HCT116 (cell line): ENCODE data around the gene DDX10. TPM values are rescaled to one million over a fixed set of nuclear protein-coding genes. Genes with fewer than 3 reads are reported as not detected.

Experiments used
- ATAC-seq: fragments of 200-7000 bp; cut with Tn5 transposase; 2 replicates; pipeline ENCODE4 v1.9.1; 2020; ENCODE audit warnings: mild to moderate bottlenecking, moderate library complexity
- BruUV-seq: library from RNA; stranded (reverse); fragments of 400-500 nt; replicated peaks from 2 replicates; lab custom pipeline; 2021; lab: Mats Ljungman, UMichigan
- CTCF ChIA-PET: fragments of 300-600 bp; sonication (Branson Sonifier 250); formaldehyde crosslinking; loops from one replicate; lab custom pipeline; 2021; ENCODE audit warnings: antibody characterized with exemption; lab: Charles Lee
- POLR2A ChIA-PET: fragments of 300-600, 350-600 bp; sonication (Branson Sonifier 250); formaldehyde crosslinking; loops from one replicate; lab custom pipeline; 2021; ENCODE audit warnings: antibody characterized with exemption; lab: Charles Lee
- RAD21 ChIA-PET, 2 experiments: fragments of 300-600 bp; sonication (Branson Sonifier 250); formaldehyde crosslinking; loops; one replicate each; lab custom pipeline; 2023; ENCODE audit warnings: low total read pairs in 2 of 2; ENCODE audit not compliant: uncharacterized antibody in 2 of 2, unreplicated experiment in 2 of 2, low non-redundant PET in 1 of 2; lab: Charles Lee
- DNase-seq: peaks from one replicate; pipeline ENCODE4 v3.0.0-alpha.2; 2010; ENCODE audit warnings: low read depth, low spot score
- H2AFZ ChIP-seq: fragments of 200-600 bp; shearing (Covaris generic), sonication (generic); 2 replicates; pipeline ENCODE4 v1.6.1; 2017; ENCODE audit warnings: low read depth, mixed run types, mixed read lengths, antibody characterized with exemption, low read length; ENCODE audit not compliant: poor library complexity, severe bottlenecking
- H3K27ac ChIP-seq: 2 replicates; pipeline ENCODE4 v1.5.1; 2012; ENCODE audit warnings: low read depth, low read length
- H3K27me3 ChIP-seq: fragments of 200-600 bp; sonication (generic); 2 replicates; pipeline ENCODE4 v1.6.1; 2016; ENCODE audit warnings: mixed run types, low read length, mixed read lengths; ENCODE audit not compliant: insufficient read depth
- H3K36me3 ChIP-seq, 2 experiments: fragments of 200-500 bp in 1 of 2; fragments of 200-600 bp in 1 of 2; sonication (Bioruptor generic) in 1 of 2; sonication (generic) in 1 of 2; 2 replicates each; pipeline versions ENCODE4 v1.5.1 to v1.6.1; 2014 to 2016; ENCODE audit warnings: low read length in 2 of 2, inconsistent platforms in 1 of 2, mixed read lengths in 1 of 2, mixed run types in 1 of 2; ENCODE audit not compliant: insufficient read depth in 2 of 2, control insufficient read depth in 1 of 2
- H3K4me1 ChIP-seq, 2 experiments: fragments of 200-600 bp in 1 of 2; sonication (generic) in 1 of 2; 2 replicates each; pipeline versions ENCODE4 v1.5.1 to v1.6.1; 2012 to 2017; ENCODE audit warnings: low read length in 2 of 2, inconsistent platforms in 1 of 2, mild to moderate bottlenecking in 1 of 2, mixed read lengths in 1 of 2, mixed run types in 1 of 2, moderate library complexity in 1 of 2; ENCODE audit not compliant: insufficient read depth in 2 of 2, control insufficient read depth in 1 of 2
- H3K4me2 ChIP-seq: fragments of 200-600 bp; sonication (generic); 2 replicates; pipeline ENCODE4 v1.6.1; 2017; ENCODE audit warnings: mixed run types, low read length, mixed read lengths
- H3K4me3 ChIP-seq, 2 experiments: fragments of 200-600 bp in 1 of 2; sonication (generic) in 1 of 2; replicated peaks in 1 of 2; 2 replicates each; pipeline ENCODE4 v1.5.1; 2011 to 2016; ENCODE audit warnings: low read length in 2 of 2, control low read depth in 1 of 2, low read depth in 1 of 2, mild to moderate bottlenecking in 1 of 2, mixed read lengths in 1 of 2, mixed run types in 1 of 2
- H3K79me2 ChIP-seq: fragments of 200-600 bp; sonication (generic); 2 replicates; pipeline ENCODE4 v1.6.1; 2017; ENCODE audit warnings: mild to moderate bottlenecking, mixed run types, low read length, moderate library complexity, mixed read lengths; ENCODE audit not compliant: insufficient read depth
- H3K9ac ChIP-seq: fragments of 200-600 bp; sonication (generic); 2 replicates; pipeline ENCODE4 v1.6.1; 2016; ENCODE audit warnings: low read length, mixed read lengths
- H3K9me2 ChIP-seq: fragments of 200-600 bp; sonication (generic), shearing (Covaris generic); 2 replicates; pipeline ENCODE4 v1.6.1; 2017; ENCODE audit warnings: mixed run types, mild to moderate bottlenecking, moderate library complexity; ENCODE audit not compliant: insufficient read depth
- H3K9me3 ChIP-seq, 2 experiments: fragments of 200-500 bp in 1 of 2; fragments of 200-600 bp in 1 of 2; sonication (Bioruptor generic) in 1 of 2; sonication (generic) in 1 of 2; 2 replicates each; pipeline ENCODE4 v1.6.1; 2014 to 2017; ENCODE audit warnings: low read length in 2 of 2, mixed read lengths in 2 of 2, inconsistent platforms in 1 of 2, low read depth in 1 of 2, mild to moderate bottlenecking in 1 of 2, mixed run types in 1 of 2, moderate library complexity in 1 of 2; ENCODE audit not compliant: control insufficient read depth in 1 of 2, insufficient read depth in 1 of 2
- H4K20me1 ChIP-seq: fragments of 200-600 bp; sonication (generic), shearing (Covaris generic); 2 replicates; pipeline ENCODE4 v1.6.1; 2017; ENCODE audit warnings: mixed run types, mild to moderate bottlenecking, moderate library complexity; ENCODE audit not compliant: insufficient read depth
- ATF3 ChIP-seq: IDR thresholded peaks from 2 replicates; pipeline ENCODE4 v1.6.1; 2012
- CBX3 ChIP-seq: IDR thresholded peaks from 2 replicates; pipeline ENCODE4 v1.6.1; 2012; ENCODE audit warnings: low read depth
- CEBPB ChIP-seq: IDR thresholded peaks from 2 replicates; pipeline ENCODE4 v1.6.1; 2012; ENCODE audit warnings: low read depth
- CTCF ChIP-seq, 3 experiments: fragments of 200-600 bp in 1 of 3; sonication (generic) in 1 of 3; IDR thresholded peaks in 2 of 3; conservative IDR thresholded peaks in 1 of 3; 2 replicates each; pipeline ENCODE4 v1.5.1; 2012 to 2017; ENCODE audit warnings: low read depth in 2 of 3, low read length in 2 of 3, antibody characterized with exemption in 1 of 3, borderline replicate concordance in 1 of 3, control low read depth in 1 of 3, mild to moderate bottlenecking in 1 of 3, mixed read lengths in 1 of 3, mixed run types in 1 of 3, moderate library complexity in 1 of 3; ENCODE audit not compliant: insufficient read depth in 1 of 3
- ELF1 ChIP-seq: IDR thresholded peaks from 2 replicates; pipeline ENCODE4 v1.6.1; 2012; ENCODE audit warnings: low read depth, borderline replicate concordance
- EZH2 ChIP-seq: fragments of 200-600 bp; sonication (generic); IDR thresholded peaks from 2 replicates; pipeline ENCODE4 v1.6.1; 2017; ENCODE audit warnings: antibody characterized with exemption, mixed run types
- EZH2phosphoT487 ChIP-seq: fragments of 200-600 bp; IDR thresholded peaks from 2 replicates; pipeline ENCODE4 v1.6.1; 2018; ENCODE audit warnings: antibody characterized with exemption, borderline replicate concordance
- FOSL1 ChIP-seq: IDR thresholded peaks from 2 replicates; pipeline ENCODE4 v1.6.1; 2012; ENCODE audit warnings: low read depth
- POLR2AphosphoS5 ChIP-seq: IDR thresholded peaks from 2 replicates; pipeline ENCODE4 v1.6.1; 2011; ENCODE audit warnings: mild to moderate bottlenecking, low read depth, low read length, moderate library complexity
- RAD21 ChIP-seq: IDR thresholded peaks from 2 replicates; pipeline ENCODE4 v1.6.1; 2012; ENCODE audit warnings: low read depth, mild to moderate bottlenecking
- REST ChIP-seq: IDR thresholded peaks from 2 replicates; pipeline ENCODE4 v1.6.1; 2012; ENCODE audit warnings: low read depth
- SIN3A ChIP-seq: IDR thresholded peaks from 2 replicates; pipeline ENCODE4 v1.6.1; 2012; ENCODE audit warnings: low read depth
- SP1 ChIP-seq: IDR thresholded peaks from 2 replicates; pipeline ENCODE4 v1.6.1; 2012; ENCODE audit warnings: low read depth
- SRF ChIP-seq: IDR thresholded peaks from 2 replicates; pipeline ENCODE4 v1.6.1; 2012; ENCODE audit warnings: low read depth
- TCF7L2 ChIP-seq: IDR thresholded peaks from 2 replicates; pipeline ENCODE4 v1.7.0; 2011; ENCODE audit warnings: borderline replicate concordance, inconsistent platforms; ENCODE audit not compliant: insufficient read depth, insufficient read length; ENCODE audit errors: extremely low read depth
- YY1 ChIP-seq: IDR thresholded peaks from 2 replicates; pipeline ENCODE4 v1.6.1; 2011; ENCODE audit warnings: low read length, low read depth, moderate library complexity, mild to moderate bottlenecking; ENCODE audit not compliant: insufficient replicate concordance; ENCODE audit errors: extremely low read depth
- ZBTB33 ChIP-seq: IDR thresholded peaks from 2 replicates; pipeline ENCODE4 v1.6.1; 2011; ENCODE audit warnings: mild to moderate bottlenecking, low read length, moderate library complexity; ENCODE audit not compliant: insufficient replicate concordance; ENCODE audit errors: extremely low read depth
- ZFX ChIP-seq: fragments of 450-650 bp; IDR thresholded peaks from 2 replicates; pipeline ENCODE4 v1.6.1; 2017
- ZNF274 ChIP-seq: fragments of 200-500 bp; sonication (Bioruptor generic); IDR thresholded peaks from 2 replicates; pipeline ENCODE4 v1.6.1; 2014; ENCODE audit warnings: mild to moderate bottlenecking, low read depth, low read length, inconsistent platforms
- intact Hi-C: fragments of 100-400 bp; cut with micrococcal nuclease; formaldehyde crosslinking; loops from 2 replicates; pipeline ENCODE4 v1.10.0; 2022
- total RNA-seq: library from RNA; stranded (reverse); gene quantifications from one replicate; pipeline ENCODE4 v1.2.1, GENCODE V29; 2021; ENCODE audit not compliant: unreplicated experiment

DDX10 gene
- total RNA-seq, 1 experiment from 2014 or later = 66.5 TPM

GRCh38 chr11:108780119-108780518 is 115.2 kb downstream of the DDX10 start:
- TF ChIP-seq EZH2phosphoT487 = no peak
- no peak for TF ChIP-seq POLR2AphosphoS5
- TF ChIP-seq CEBPB = no peak
- TF ChIP-seq YY1 = no peak
- TF ChIP-seq REST = no peak
- TF ChIP-seq SRF = no peak
- no peak for TF ChIP-seq ZFX
- no peak for TF ChIP-seq SP1
- TF ChIP-seq EZH2 = no peak
- TF ChIP-seq TCF7L2 = no peak
- TF ChIP-seq CTCF (IDR thresholded peaks at IDR 0.05 in 2 of 3, conservative IDR thresholded peaks at IDR 0.05 in 1 of 3; ENCODE audit: borderline replicate concordance in 1 of 3, insufficient read depth in 1 of 3, low read depth in 2 of 3, low read length in 2 of 3) = no peak
- TF ChIP-seq RAD21 = no peak
- no peak for TF ChIP-seq CBX3
- no peak for TF ChIP-seq ELF1
- TF ChIP-seq ZNF274 = no peak
- no peak for TF ChIP-seq SIN3A
- TF ChIP-seq ZBTB33 = no peak
- TF ChIP-seq ATF3 = no peak
- no peak for TF ChIP-seq FOSL1

More at GRCh38 chr11:108780119-108780518, 115.2 kb downstream of the DDX10 start:
- Histone ChIP-seq H3K36me3 (no peaks in the 10 kb centered on the region), H3K27me3 (no peaks in the 10 kb centered on the region), H3K4me3 (no peak overlapping the region), H3K27ac (no peak overlapping the region), H3K9me3 (no peaks in the 10 kb centered on the region), H3K9ac (no peak overlapping the region), H4K20me1 (no peaks in the 10 kb centered on the region), H3K4me1 (no peaks in the 10 kb centered on the region), H3K9me2 (no peaks in the 10 kb centered on the region), H2AFZ (no peak overlapping the region), H3K79me2 (peaks cover 41% of the 10 kb centered on the region), H3K4me2 (no peak overlapping the region)
- no TSS peak for BruUV-seq
- POLR2A ChIA-PET = no interaction called here
- ATAC-seq (no peak), DNase-seq (no peak)
- CTCF ChIA-PET = interaction anchor here (0.7 kb wide), 1 partner anchor 8 kb away, joined by 3 read pairs; no protein-coding TSS in a partner anchor
- intact Hi-C loops = no loop called here
- RAD21 ChIA-PET = no interaction called here
